ENCODE measurements around the gene C1QL2. TPM values are rescaled to one million over a fixed set of nuclear protein-coding genes. Genes with fewer than 3 reads are reported as not detected.

Gene C1QL2
- total RNA-seq, 2 experiments from 2014 or later: not detected

- Mint-ChIP-seq H3K27ac (no peak overlapping the region), H3K27me3 (peaks cover 35% of the 10 kb centered on the region), H3K4me3 (no peak overlapping the region), H3K4me1 (ENCODE audit: low read depth) (no peaks in the 10 kb centered on the region), H3K36me3 (no peaks in the 10 kb centered on the region), H3K9me3 (no peaks in the 10 kb centered on the region)
- DNase-seq: no peak
- POLR2A ChIA-PET: no interaction called here
- intact Hi-C loops (cut with micrococcal nuclease): no loop called here
- CTCF ChIA-PET: no interaction called here
Measured at GRCh38 chr2:119155633-119156032, 2.9 kb downstream of the C1QL2 start.

GRCh38 chr2:119154076-119154475 lies 4.5 kb downstream of the C1QL2 start:
- no peak overlapping the region for H3K4me3 Mint-ChIP-seq
- no peaks in the 10 kb centered on the region for H3K4me1 Mint-ChIP-seq (ENCODE audit: low read depth)
- intact Hi-C loops (cut with micrococcal nuclease): no loop called here
- POLR2A ChIA-PET: no interaction called here
- no peaks in the 10 kb centered on the region for H3K9me3 Mint-ChIP-seq
- no peak for DNase-seq
- H3K27ac Mint-ChIP-seq: no peak overlapping the region
- CTCF ChIA-PET: no interaction called here
- no peaks in the 10 kb centered on the region for H3K36me3 Mint-ChIP-seq
- peaks cover 34% of the 10 kb centered on the region for H3K27me3 Mint-ChIP-seq

- H3K9me3 Mint-ChIP-seq: no peaks in the 10 kb centered on the region
- no peaks in the 10 kb centered on the region for H3K4me1 Mint-ChIP-seq (ENCODE audit: low read depth)
- no peak for DNase-seq
- no peak overlapping the region for H3K27ac Mint-ChIP-seq
- H3K4me3 Mint-ChIP-seq: no peak overlapping the region
- CTCF ChIA-PET: no interaction called here
- intact Hi-C loops (cut with micrococcal nuclease): no loop called here
- POLR2A ChIA-PET: no interaction called here
- H3K27me3 Mint-ChIP-seq: peaks cover 9% of the 10 kb centered on the region
- H3K36me3 Mint-ChIP-seq: no peaks in the 10 kb centered on the region
Measured at GRCh38 chr2:119149611-119150010, 8.9 kb downstream of the C1QL2 start.

GRCh38 chr2:119147776-119148715 lies 10.5 kb downstream of the C1QL2 start:
- Mint-ChIP-seq H3K27ac (no peak overlapping the region), H3K4me1 (ENCODE audit: low read depth) (no peaks in the 10 kb centered on the region), H3K36me3 (no peaks in the 10 kb centered on the region), H3K9me3 (no peaks in the 10 kb centered on the region), H3K4me3 (no peak overlapping the region), H3K27me3 (peaks cover 8% of the 10 kb centered on the region)
- intact Hi-C loops (cut with micrococcal nuclease): no loop called here
- ChIA-PET CTCF (no interaction called here), POLR2A (no interaction called here)
- no peak for DNase-seq

GRCh38 chr2:119144806-119145205 lies 13.7 kb downstream of the C1QL2 start:
- Mint-ChIP-seq H3K9me3 (no peaks in the 10 kb centered on the region), H3K27me3 (no peaks in the 10 kb centered on the region), H3K4me1 (ENCODE audit: low read depth) (no peaks in the 10 kb centered on the region), H3K4me3 (no peak overlapping the region), H3K36me3 (no peaks in the 10 kb centered on the region), H3K27ac (no peak overlapping the region)
- ChIA-PET CTCF (interaction anchor here (0.9 kb wide), 1 partner anchor 263 kb away, joined by 4 read pairs; no protein-coding TSS in a partner anchor), POLR2A (no interaction called here)
- intact Hi-C loops (cut with micrococcal nuclease): no loop called here
- DNase-seq: no peak

GRCh38 chr2:119142824-119143223 lies 15.7 kb downstream of the C1QL2 start:
- Mint-ChIP-seq H3K4me3 (no peak overlapping the region), H3K27ac (no peak overlapping the region), H3K4me1 (ENCODE audit: low read depth) (no peaks in the 10 kb centered on the region), H3K9me3 (no peaks in the 10 kb centered on the region), H3K27me3 (no peaks in the 10 kb centered on the region), H3K36me3 (no peaks in the 10 kb centered on the region)
- CTCF ChIA-PET: no interaction called here
- POLR2A ChIA-PET: no interaction called here
- intact Hi-C loops (cut with micrococcal nuclease): no loop called here
- DNase-seq: no peak

- no peak overlapping the region for H3K4me3 Mint-ChIP-seq
- ChIA-PET CTCF (no interaction called here), POLR2A (no interaction called here)
- DNase-seq: no peak
- no peaks in the 10 kb centered on the region for H3K36me3 Mint-ChIP-seq
- no peaks in the 10 kb centered on the region for H3K9me3 Mint-ChIP-seq
- no peaks in the 10 kb centered on the region for H3K4me1 Mint-ChIP-seq (ENCODE audit: low read depth)
- H3K27me3 Mint-ChIP-seq: peaks cover 2% of the 10 kb centered on the region
- intact Hi-C loops (cut with micrococcal nuclease): no loop called here
- no peak overlapping the region for H3K27ac Mint-ChIP-seq
Measured at GRCh38 chr2:119137502-119137901, 21.0 kb downstream of the C1QL2 start.

DNA sequence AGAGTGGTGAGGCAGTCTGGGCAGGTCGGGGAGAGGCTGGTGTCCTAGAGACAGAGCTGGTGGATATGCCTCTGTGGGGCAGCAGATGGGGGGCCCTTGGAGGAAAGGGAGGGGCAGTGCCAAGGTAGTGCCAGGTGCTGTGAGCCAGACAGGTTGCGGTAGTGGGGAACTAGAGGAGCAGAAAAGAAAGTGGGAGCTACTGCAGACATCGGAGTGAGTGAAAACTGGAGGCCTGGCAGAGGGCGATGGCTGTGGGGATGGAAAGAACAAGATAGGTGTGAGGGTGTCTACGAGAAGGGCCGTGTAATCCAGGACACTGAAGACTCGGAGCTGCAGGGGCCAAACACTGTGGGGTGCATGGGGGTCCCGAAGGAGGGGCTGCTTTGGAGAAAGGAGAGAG lies 21.7 kb downstream of the C1QL2 start:
- intact Hi-C loops (cut with micrococcal nuclease): no loop called here
- POLR2A ChIA-PET: no interaction called here
- no peak overlapping the region for H3K4me3 Mint-ChIP-seq

GRCh38 chr2:119136093-119136492 lies 22.5 kb downstream of the C1QL2 start:
- ChIA-PET POLR2A (no interaction called here), CTCF (no interaction called here)
- intact Hi-C loops (cut with micrococcal nuclease): no loop called here
- no peak for DNase-seq
- Mint-ChIP-seq H3K36me3 (no peaks in the 10 kb centered on the region), H3K27me3 (peaks cover 2% of the 10 kb centered on the region), H3K9me3 (no peaks in the 10 kb centered on the region), H3K27ac (no peak overlapping the region), H3K4me3 (no peak overlapping the region), H3K4me1 (ENCODE audit: low read depth) (no peaks in the 10 kb centered on the region)

More for the DNA sequence above, 21.7 kb downstream of the C1QL2 start:
- H3K27me3 Mint-ChIP-seq: peaks cover 2% of the 10 kb centered on the region
- H3K9me3 Mint-ChIP-seq: no peaks in the 10 kb centered on the region
- no peak overlapping the region for H3K27ac Mint-ChIP-seq
- DNase-seq: no peak
- no peaks in the 10 kb centered on the region for H3K4me1 Mint-ChIP-seq (ENCODE audit: low read depth)
- H3K36me3 Mint-ChIP-seq: no peaks in the 10 kb centered on the region
- CTCF ChIA-PET: no interaction called here

- H3K27ac Mint-ChIP-seq: no peak overlapping the region
- no peaks in the 10 kb centered on the region for H3K9me3 Mint-ChIP-seq
- no peak overlapping the region for H3K4me3 Mint-ChIP-seq
- no peaks in the 10 kb centered on the region for H3K36me3 Mint-ChIP-seq
- H3K4me1 Mint-ChIP-seq (ENCODE audit: low read depth): no peaks in the 10 kb centered on the region
- no peak for DNase-seq
- ChIA-PET CTCF (no interaction called here), POLR2A (no interaction called here)
- peaks cover 2% of the 10 kb centered on the region for H3K27me3 Mint-ChIP-seq
- intact Hi-C loops (cut with micrococcal nuclease): no loop called here
Measured at GRCh38 chr2:119134775-119135174, 23.8 kb downstream of the C1QL2 start.

DNA sequence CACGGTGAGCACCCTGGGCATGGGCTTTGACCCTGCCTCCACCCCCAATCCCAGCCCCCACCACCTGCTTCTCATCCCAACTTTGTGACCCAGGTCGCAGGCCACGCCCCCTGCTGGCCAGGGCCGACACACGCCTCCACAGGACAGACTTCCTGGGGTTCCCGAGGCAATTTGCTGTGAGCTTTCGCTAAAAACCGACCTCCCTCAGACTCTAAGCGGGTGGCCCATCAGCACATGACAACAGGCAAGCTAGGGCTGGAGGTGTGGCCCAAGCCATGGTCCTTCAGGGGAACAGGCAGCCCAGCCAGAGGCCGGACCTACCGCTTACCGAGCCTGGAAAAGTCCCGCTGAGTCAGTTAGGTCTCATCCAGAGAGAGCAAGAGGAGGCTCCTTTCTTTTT lies 31.9 kb downstream of the C1QL2 start:
- intact Hi-C loops (cut with micrococcal nuclease): no loop called here
- ChIA-PET CTCF (interaction anchor here (0.6 to 0.9 kb wide), 3 partner anchors 48 to 248 kb away, joined by 3 to 4 read pairs (median 3); no protein-coding TSS in a partner anchor), POLR2A (no interaction called here)
- H3K36me3 Mint-ChIP-seq: no peaks in the 10 kb centered on the region
- no peak overlapping the region for H3K27ac Mint-ChIP-seq
- H3K4me1 Mint-ChIP-seq (ENCODE audit: low read depth): no peaks in the 10 kb centered on the region
- peaks cover 5% of the 10 kb centered on the region for H3K27me3 Mint-ChIP-seq
- H3K9me3 Mint-ChIP-seq: no peaks in the 10 kb centered on the region
- H3K4me3 Mint-ChIP-seq: no peak overlapping the region
- DNase-seq: peak; percentile 34

DNA sequence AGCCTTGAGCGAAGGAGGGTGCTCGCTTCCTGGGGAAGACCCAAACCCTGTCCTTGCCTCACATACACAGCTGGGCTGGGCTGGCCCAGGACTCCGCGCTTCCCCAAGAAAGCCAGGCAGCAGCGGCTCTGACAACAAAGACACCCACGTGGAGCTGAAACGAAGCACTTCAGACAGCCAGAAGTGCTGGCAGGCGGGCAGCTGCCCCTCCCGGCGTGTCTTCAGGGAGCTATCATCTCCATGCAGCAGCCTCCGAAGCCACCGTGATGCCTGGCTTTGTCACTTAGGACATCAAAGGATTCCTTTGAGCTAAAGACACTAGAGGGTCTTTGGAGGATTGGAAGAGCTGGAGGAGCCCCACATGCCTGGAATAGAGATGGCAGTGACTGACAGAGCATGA lies 35.2 kb downstream of the C1QL2 start:
- DNase-seq: no peak
- no peaks in the 10 kb centered on the region for H3K36me3 Mint-ChIP-seq
- CTCF ChIA-PET: no interaction called here
- H3K9me3 Mint-ChIP-seq: no peaks in the 10 kb centered on the region
- intact Hi-C loops (cut with micrococcal nuclease): no loop called here
- POLR2A ChIA-PET: no interaction called here
- no peak overlapping the region for H3K4me3 Mint-ChIP-seq
- H3K27me3 Mint-ChIP-seq: peaks cover 2% of the 10 kb centered on the region
- H3K27ac Mint-ChIP-seq: no peak overlapping the region
- no peaks in the 10 kb centered on the region for H3K4me1 Mint-ChIP-seq (ENCODE audit: low read depth)

- intact Hi-C loops (cut with micrococcal nuclease): no loop called here
- ChIA-PET CTCF (no interaction called here), POLR2A (no interaction called here)
- Mint-ChIP-seq H3K4me1 (ENCODE audit: low read depth) (no peaks in the 10 kb centered on the region), H3K27me3 (peaks cover 2% of the 10 kb centered on the region), H3K4me3 (no peak overlapping the region), H3K27ac (no peak overlapping the region), H3K9me3 (no peaks in the 10 kb centered on the region), H3K36me3 (no peaks in the 10 kb centered on the region)
- no peak for DNase-seq
Measured at GRCh38 chr2:119122663-119123062, 35.9 kb downstream of the C1QL2 start.

All from activated CD4-positive, alpha-beta memory T cell treated with anti-CD3 and anti-CD28 coated beads for 36 hours (primary cell).